ENCODE data around the gene COG4. TPM values are rescaled to one million over a fixed set of nuclear protein-coding genes. Genes with fewer than 3 reads are reported as not detected.

Gene COG4
- polyA plus RNA-seq, 2 of the 4 experiments (the other 2 are of a cell fraction): 42.7 to 48.2 TPM

DNA sequence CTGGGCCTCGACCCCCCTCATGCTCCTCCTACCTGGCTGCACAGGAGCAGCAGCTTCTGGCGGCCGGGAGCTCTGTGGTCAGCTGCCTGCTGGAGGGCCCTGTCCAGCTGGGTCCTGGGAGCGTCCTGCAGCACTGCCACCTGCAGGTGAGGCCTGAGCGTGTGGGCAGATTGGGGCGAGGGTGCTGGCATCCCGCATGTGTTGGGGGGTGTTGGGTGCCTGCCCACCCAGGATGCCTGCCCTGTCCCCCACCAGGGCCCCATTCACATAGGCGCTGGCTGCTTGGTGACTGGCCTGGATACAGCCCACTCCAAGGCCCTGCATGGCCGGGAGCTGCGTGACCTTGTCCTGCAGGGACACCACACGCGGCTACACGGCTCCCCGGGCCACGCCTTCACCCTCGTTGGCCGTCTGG is 52.4 kb downstream of the COG4 start (continued):
- TF ChIP-seq, protein P1, sequence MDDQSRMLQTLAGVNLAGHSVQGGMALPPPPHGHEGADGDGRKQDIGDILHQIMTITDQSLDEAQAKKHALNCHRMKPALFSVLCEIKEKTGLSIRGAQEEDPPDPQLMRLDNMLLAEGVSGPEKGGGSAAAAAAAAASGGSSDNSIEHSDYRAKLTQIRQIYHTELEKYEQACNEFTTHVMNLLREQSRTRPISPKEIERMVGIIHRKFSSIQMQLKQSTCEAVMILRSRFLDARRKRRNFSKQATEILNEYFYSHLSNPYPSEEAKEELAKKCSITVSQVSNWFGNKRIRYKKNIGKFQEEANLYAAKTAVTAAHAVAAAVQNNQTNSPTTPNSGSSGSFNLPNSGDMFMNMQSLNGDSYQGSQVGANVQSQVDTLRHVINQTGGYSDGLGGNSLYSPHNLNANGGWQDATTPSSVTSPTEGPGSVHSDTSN (IDR thresholded peaks at IDR 0.05): no peak
- TF ChIP-seq EHF (CRISPR knock-in tag; IDR thresholded peaks at IDR 0.05) (no peak), CHD2 (IDR thresholded peaks at IDR 0.05; ENCODE audit: low read length, partially characterized antibody) (no peak), HOXB5 (CRISPR knock-in tag; IDR thresholded peaks at IDR 0.05) (no peak), JUNB (IDR thresholded peaks at IDR 0.05) (no peak), TFCP2L1 (CRISPR knock-in tag; IDR thresholded peaks at IDR 0.05) (no peak)
- TF ChIP-seq, protein P2, sequence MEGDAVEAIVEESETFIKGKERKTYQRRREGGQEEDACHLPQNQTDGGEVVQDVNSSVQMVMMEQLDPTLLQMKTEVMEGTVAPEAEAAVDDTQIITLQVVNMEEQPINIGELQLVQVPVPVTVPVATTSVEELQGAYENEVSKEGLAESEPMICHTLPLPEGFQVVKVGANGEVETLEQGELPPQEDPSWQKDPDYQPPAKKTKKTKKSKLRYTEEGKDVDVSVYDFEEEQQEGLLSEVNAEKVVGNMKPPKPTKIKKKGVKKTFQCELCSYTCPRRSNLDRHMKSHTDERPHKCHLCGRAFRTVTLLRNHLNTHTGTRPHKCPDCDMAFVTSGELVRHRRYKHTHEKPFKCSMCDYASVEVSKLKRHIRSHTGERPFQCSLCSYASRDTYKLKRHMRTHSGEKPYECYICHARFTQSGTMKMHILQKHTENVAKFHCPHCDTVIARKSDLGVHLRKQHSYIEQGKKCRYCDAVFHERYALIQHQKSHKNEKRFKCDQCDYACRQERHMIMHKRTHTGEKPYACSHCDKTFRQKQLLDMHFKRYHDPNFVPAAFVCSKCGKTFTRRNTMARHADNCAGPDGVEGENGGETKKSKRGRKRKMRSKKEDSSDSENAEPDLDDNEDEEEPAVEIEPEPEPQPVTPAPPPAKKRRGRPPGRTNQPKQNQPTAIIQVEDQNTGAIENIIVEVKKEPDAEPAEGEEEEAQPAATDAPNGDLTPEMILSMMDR (IDR thresholded peaks at IDR 0.05): peak; percentile 55
- TF ChIP-seq, protein P3, sequence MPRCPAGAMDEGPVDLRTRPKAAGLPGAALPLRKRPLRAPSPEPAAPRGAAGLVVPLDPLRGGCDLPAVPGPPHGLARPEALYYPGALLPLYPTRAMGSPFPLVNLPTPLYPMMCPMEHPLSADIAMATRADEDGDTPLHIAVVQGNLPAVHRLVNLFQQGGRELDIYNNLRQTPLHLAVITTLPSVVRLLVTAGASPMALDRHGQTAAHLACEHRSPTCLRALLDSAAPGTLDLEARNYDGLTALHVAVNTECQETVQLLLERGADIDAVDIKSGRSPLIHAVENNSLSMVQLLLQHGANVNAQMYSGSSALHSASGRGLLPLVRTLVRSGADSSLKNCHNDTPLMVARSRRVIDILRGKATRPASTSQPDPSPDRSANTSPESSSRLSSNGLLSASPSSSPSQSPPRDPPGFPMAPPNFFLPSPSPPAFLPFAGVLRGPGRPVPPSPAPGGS (IDR thresholded peaks at IDR 0.05): no peak
- TF ChIP-seq, protein P4, sequence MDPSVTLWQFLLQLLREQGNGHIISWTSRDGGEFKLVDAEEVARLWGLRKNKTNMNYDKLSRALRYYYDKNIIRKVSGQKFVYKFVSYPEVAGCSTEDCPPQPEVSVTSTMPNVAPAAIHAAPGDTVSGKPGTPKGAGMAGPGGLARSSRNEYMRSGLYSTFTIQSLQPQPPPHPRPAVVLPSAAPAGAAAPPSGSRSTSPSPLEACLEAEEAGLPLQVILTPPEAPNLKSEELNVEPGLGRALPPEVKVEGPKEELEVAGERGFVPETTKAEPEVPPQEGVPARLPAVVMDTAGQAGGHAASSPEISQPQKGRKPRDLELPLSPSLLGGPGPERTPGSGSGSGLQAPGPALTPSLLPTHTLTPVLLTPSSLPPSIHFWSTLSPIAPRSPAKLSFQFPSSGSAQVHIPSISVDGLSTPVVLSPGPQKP (IDR thresholded peaks at IDR 0.05; ENCODE audit: low read depth, low read length): no peak

DNA sequence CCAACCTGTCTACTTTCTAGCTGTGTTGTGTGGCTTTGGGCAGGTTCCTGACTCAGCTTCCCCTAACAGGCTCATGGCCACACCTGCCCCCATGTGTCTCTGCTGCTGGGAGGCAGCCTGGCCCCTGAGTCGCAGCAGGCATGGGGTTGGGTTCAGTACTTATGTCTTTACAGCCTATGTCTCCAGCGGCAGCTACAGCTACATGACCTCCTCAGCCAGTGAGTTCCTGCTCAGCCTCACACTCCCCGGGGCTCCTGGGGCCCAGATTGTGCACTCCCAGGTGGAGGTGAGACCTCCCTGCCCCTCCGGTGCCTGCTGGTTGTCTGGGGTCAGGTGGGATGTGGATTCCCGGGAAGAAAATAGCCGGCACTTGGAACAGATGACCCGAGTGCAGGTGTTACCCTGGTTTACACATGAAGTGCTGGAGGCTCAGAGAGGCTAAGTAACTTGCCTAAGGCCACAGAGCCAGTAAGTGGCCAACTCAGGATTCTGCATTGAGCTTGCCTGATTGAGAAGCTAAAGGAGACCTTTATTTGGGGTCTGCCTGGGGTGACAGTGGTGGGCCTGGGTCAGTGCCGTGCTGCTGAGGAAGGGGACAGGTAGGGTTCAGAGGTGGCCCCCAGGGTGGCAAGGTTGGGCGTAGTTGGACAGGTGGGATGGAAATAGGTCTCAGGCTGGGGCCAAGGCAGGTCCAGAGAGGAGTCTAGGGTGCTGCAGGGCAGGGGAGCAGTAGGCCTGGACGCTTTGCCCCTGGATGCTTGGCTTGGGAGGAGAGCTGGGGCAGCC is 53.0 kb downstream of the COG4 start:
- CTCF ChIA-PET: interaction anchor here (0.5 to 8.3 kb wide), 37 partner anchors 8 to 184 kb away, joined by 3 to 110 read pairs (median 5); partner anchors contain the start of gene FCSK
- H3K4me1 ChIP-seq: peaks cover 5% of the 10 kb centered on the region; the same call in 1 of the 3 replicates
- ATAC-seq: no peak; a peak in 1 of 6 replicates
- no peak overlapping the region for H3K4me2 ChIP-seq
- FAIRE-seq: no peak
- DNase-seq (ENCODE audit: low read depth in 1 of 2, low spot score in 1 of 2): no peak
- WGBS (ENCODE audit: missing lambda C conversion rate): 92% methylated on average over 8 of the region's 10 CpGs
- no peak overlapping the region for H3K4me3 ChIP-seq
- no peak overlapping the region; a peak in 1 of 6 replicates for H3K27ac ChIP-seq
- POLR2A ChIA-PET: interaction anchor here (0.7 to 1.3 kb wide), 2 partner anchors 89 to 90 kb away, joined by 4 to 6 read pairs; no protein-coding TSS in a partner anchor
- H3K9me3 ChIP-seq: no peaks in the 10 kb centered on the region
- TF ChIP-seq, protein P3 (IDR thresholded peaks at IDR 0.05): no peak
- peak; percentile 4 for TF ChIP-seq ZFP36 (IDR thresholded peaks at IDR 0.05; ENCODE audit: borderline replicate concordance, partially characterized antibody)

DNA sequence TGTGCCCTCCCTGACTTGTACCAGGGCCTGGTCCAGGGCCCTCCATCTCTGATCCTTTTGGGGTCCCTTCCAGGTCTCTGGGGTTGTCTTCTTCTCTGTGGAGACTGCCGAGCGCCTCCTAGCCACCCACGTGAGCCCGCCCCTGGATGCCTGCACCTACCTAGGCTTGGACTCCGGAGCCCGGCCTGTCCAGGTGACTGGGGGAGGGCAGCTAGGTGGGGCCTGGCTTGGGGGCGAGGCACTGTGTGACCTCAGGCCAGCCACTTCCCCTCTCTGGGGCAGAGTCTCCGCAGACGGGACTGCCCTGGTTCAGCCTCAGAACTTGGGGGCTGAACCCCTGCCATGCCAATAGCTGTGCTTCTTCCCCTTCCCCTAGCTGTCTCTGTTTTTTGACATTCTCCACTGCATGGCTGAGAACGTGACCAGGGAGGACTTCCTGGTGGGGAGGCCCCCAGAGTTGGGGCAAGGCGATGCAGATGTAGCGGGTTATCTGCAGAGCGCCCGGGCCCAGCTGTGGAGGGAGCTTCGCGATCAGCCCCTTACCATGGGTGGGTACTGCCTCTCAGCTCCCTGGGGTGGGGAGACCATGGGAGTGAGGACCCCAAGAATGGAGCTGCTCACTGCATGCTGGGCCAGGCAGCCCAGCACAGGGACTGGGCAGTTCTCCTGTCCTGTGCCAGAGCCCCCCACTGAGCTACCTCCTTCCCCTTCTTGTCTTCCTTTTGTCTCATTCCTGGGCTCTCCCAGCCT is 54.4 kb downstream of the COG4 start:
- POLR2A ChIA-PET: interaction anchor here (0.7 to 1.3 kb wide), 4 partner anchors 15 to 96 kb away, joined by 3 to 4 read pairs (median 4); no protein-coding TSS in a partner anchor

More for the DNA sequence above, 54.4 kb downstream of the COG4 start:
- ATAC-seq (no peak), FAIRE-seq (no peak), DNase-seq (ENCODE audit: low read depth in 1 of 2, low spot score in 1 of 2) (no peak)
- Histone ChIP-seq H3K4me3 (no peak overlapping the region), H3K4me1 (peaks cover 5% of the 10 kb centered on the region; the same call in 1 of the 3 replicates), H3K4me2 (no peak overlapping the region), H3K27ac (no peak overlapping the region), H3K9me3 (no peaks in the 10 kb centered on the region)
- CTCF ChIA-PET: interaction anchor here (0.5 to 8.3 kb wide), 7 partner anchors 10 to 98 kb away, joined by 3 to 110 read pairs (median 8); no protein-coding TSS in a partner anchor
- no peak for TF ChIP-seq POLR2A (IDR thresholded peaks at IDR 0.05; ENCODE audit: low read length)
- TF ChIP-seq GATA3 (IDR thresholded peaks at IDR 0.05; ENCODE audit: borderline replicate concordance): no peak
- TF ChIP-seq, protein P5, sequence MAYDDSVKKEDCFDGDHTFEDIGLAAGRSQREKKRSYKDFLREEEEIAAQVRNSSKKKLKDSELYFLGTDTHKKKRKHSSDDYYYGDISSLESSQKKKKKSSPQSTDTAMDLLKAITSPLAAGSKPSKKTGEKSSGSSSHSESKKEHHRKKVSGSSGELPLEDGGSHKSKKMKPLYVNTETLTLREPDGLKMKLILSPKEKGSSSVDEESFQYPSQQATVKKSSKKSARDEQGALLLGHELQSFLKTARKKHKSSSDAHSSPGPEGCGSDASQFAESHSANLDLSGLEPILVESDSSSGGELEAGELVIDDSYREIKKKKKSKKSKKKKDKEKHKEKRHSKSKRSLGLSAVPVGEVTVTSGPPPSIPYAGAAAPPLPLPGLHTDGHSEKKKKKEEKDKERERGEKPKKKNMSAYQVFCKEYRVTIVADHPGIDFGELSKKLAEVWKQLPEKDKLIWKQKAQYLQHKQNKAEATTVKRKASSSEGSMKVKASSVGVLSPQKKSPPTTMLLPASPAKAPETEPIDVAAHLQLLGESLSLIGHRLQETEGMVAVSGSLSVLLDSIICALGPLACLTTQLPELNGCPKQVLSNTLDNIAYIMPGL (CRISPR knock-in tag; IDR thresholded peaks at IDR 0.05; ENCODE audit: borderline replicate concordance): no peak
- TF ChIP-seq, protein P6, sequence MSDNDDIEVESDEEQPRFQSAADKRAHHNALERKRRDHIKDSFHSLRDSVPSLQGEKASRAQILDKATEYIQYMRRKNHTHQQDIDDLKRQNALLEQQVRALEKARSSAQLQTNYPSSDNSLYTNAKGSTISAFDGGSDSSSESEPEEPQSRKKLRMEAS (IDR thresholded peaks at IDR 0.05): no peak
- TF ChIP-seq RAD21 (conservative IDR thresholded peaks at IDR 0.05 in 1 of 2, IDR thresholded peaks at IDR 0.05 in 1 of 2): no peak
- TF ChIP-seq EHF (CRISPR knock-in tag; IDR thresholded peaks at IDR 0.05): no peak
- TF ChIP-seq KDM1A (IDR thresholded peaks at IDR 0.05; ENCODE audit: low read depth): no peak
- no peak for TF ChIP-seq MYC (IDR thresholded peaks at IDR 0.05; ENCODE audit: borderline replicate concordance, low read length)
- no peak for TF ChIP-seq KDM5A (IDR thresholded peaks at IDR 0.05)
- WGBS (ENCODE audit: missing lambda C conversion rate): 91% methylated on average over 9 of the region's 16 CpGs

All from A549 (cell line).